ENCODE measurements around the gene IQCH.
A peak's percentile ranks its signal among the peaks of the same experiment; 100 is the strongest.
"Not testable (repeated sequence)": the region's sequence is repeated elsewhere in the genome, so short reads cannot be mapped to it uniquely, and the experiment has no call there.

The IQCH gene

DNA sequence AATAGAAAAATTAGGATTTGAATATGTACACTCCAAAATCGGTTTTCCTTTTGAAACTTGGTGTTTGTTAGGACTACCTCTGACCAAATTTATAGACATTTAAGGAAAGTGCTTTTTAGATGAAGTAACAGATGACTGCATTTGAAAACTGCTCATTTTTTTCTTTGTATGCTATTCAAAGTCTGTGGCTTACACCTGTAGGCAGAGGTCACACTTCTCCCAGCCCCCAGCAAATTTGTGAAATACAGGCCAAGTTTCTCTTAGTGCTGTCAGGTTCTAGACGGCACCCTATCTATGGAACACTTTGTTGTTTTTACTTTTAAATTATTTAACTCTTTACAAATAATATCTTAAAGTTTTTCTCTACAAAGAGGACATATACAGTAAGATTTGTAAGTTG lies 165.6 kb downstream of the IQCH start:
- TF ChIP-seq ZFX (IDR thresholded peaks at IDR 0.05), result no peak
- TF ChIP-seq, protein P1, sequence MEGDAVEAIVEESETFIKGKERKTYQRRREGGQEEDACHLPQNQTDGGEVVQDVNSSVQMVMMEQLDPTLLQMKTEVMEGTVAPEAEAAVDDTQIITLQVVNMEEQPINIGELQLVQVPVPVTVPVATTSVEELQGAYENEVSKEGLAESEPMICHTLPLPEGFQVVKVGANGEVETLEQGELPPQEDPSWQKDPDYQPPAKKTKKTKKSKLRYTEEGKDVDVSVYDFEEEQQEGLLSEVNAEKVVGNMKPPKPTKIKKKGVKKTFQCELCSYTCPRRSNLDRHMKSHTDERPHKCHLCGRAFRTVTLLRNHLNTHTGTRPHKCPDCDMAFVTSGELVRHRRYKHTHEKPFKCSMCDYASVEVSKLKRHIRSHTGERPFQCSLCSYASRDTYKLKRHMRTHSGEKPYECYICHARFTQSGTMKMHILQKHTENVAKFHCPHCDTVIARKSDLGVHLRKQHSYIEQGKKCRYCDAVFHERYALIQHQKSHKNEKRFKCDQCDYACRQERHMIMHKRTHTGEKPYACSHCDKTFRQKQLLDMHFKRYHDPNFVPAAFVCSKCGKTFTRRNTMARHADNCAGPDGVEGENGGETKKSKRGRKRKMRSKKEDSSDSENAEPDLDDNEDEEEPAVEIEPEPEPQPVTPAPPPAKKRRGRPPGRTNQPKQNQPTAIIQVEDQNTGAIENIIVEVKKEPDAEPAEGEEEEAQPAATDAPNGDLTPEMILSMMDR (conservative IDR thresholded peaks at IDR 0.05), result no peak
- H3K27ac ChIP-seq, result no peak overlapping the region

DNA sequence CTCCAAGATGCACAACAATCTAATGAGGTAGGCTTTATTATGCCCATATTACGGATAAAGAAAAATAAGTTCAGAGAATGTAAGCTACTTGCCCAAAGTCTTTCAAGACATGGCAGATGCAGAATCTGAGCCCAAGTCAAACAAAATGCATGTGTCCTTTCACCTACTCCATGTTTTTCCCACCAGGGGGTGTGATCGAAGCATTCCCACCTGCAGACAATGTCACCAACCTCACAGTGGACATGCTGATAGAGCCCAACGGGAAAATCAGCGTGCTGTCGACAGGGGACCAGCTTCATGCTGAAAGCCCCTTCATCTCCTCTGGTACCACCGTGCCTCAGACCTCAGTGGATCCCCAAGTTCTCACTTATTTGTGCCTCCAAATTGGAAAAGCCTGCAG lies 166.5 kb downstream of the IQCH start:
- H3K27ac ChIP-seq, result no peak overlapping the region
- TF ChIP-seq ZFX (IDR thresholded peaks at IDR 0.05), result no peak
- TF ChIP-seq, protein P1 (conservative IDR thresholded peaks at IDR 0.05), result no peak

DNA sequence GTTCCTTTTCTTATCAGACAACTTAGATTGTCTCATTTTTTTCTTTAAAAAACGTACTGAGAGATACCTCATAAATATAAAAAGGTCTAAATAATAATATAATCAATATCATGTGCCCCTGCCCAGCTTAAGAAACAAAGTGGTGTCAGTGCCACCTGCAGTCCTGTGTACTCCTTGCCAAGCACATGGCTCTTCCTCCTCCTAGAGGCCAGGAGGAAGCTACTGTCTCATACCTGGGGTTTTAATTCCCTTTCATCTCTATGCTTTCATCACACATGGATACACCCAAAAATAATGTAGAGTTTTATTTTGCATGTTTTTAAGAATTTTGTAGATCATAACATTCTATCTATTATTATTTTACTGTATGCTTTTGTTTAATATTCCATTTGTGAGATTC lies 167.7 kb downstream of the IQCH start:
- H3K27ac ChIP-seq, result no peak overlapping the region
- TF ChIP-seq, protein P1 (conservative IDR thresholded peaks at IDR 0.05), result peak; percentile 21
- no peak for TF ChIP-seq ZFX (IDR thresholded peaks at IDR 0.05)

DNA sequence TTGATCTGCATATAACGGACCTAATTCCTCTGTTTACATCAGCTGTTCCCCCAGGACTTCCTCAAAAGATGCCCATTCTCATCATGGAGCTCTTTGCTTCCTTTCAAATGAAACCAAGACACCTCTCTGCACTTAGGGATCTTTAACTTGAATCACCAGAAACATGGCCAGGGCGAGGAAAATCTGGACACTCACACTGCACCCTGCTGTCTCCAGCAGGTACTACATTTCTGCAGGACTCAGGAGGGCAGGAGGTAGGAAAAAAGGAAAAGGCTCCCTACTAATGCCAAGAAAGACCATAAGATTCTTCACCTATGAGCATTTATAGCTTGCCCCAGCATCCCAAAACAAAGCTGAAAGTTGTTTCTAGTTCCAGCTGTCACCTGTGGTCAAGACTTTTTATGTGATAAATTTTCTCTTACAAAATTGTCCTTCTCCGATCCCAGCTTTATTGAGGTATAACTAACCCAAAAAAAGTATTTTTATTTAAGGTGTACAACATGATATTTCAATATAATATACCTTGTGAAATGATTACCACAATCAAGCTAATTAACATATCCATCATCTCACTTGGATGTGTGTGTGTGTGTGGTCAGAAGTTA lies 179.0 kb downstream of the IQCH start:
- H3K27ac ChIP-seq, result no peak overlapping the region
- no peak for TF ChIP-seq ZFX (IDR thresholded peaks at IDR 0.05)
- TF ChIP-seq, protein P1 (conservative IDR thresholded peaks at IDR 0.05), result peak; percentile 89

DNA sequence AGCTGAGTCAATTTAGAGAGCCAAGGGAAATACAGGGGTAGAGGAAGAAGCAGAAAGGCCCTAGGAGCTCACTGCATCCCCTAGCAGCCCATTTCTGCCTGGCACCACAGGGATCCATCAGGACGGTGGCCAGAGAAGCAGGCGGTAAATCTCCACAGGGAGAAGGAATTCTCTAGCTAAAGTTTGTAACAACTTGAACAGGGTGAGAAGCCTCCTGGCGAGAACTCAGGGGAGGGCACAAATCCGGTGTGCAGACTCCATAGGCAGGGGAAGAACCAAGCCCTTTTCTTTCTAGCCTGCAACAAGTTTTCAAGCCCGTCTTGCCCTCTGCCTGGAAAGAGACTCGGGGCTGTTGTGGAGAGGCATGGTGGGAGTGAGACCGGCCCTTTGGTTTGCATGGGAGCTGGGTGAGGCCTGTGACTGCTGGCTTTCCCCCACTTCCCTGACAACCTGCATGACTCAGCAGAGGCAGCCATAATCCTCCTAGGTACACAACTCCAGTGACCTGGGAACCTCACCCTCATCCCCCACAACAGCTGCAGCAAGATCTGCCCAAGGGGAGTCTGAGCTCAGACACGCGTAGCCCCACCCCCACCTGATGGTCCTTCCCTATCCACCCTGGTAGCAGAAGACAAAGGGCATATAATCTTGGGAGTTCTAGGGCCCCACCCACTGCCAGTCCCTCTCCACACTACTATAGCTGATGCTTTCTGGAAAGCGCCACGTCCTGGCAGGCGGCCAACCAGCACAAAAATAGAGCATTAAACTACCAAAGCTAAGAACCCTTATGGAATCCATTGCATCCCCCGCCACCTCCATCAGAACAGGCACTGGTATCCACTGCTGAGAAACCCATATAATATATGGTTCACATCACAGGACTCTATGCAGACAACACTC lies 182.0 kb downstream of the IQCH start:
- H3K27ac ChIP-seq, result not testable (repeated sequence)

DNA sequence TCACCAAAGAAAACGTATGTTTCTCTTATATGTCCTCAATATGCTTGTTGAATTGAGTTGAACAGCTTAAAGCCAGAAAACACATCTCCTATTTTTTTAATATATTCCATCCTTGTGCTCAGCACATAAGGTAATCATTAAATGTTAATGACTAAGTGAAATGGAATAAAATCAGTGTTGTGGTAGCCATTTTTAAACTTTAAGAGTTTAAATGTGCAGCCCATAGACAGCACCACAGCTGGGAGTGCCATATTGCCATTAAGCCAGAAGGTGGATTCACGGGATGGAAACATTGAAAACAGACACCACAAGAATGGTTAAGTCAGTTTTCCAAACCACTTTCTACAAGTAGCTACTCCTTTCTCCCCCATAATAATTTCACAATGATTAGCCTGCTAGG lies 189.5 kb downstream of the IQCH start:
- TF ChIP-seq, protein P1 (conservative IDR thresholded peaks at IDR 0.05), result no peak
- TF ChIP-seq ZFX (IDR thresholded peaks at IDR 0.05), result no peak

DNA sequence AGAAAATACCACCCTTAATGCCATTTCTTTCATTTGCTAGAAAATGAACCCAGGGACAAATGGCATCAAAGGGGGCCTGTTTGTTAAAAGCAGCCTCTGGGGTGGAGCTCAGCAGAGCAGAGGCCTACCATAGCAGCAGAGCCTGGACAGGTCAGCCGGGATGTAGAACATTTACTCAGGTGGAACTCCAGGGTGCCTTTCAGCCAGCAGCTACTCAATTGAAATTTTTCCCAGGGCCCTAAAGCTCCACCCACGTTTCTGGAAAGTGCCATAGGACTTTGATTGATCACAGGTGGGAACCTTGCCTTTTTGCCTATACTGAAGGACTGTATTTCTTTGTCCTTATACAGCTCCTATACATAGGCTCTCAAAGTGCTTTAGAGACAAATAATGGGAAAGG lies 191.9 kb downstream of the IQCH start:
- TF ChIP-seq, protein P1 (conservative IDR thresholded peaks at IDR 0.05), result no peak
- TF ChIP-seq ZFX (IDR thresholded peaks at IDR 0.05), result no peak

More for the DNA sequence above, 189.5 kb downstream of the IQCH start:
- no peak overlapping the region for H3K27ac ChIP-seq

DNA sequence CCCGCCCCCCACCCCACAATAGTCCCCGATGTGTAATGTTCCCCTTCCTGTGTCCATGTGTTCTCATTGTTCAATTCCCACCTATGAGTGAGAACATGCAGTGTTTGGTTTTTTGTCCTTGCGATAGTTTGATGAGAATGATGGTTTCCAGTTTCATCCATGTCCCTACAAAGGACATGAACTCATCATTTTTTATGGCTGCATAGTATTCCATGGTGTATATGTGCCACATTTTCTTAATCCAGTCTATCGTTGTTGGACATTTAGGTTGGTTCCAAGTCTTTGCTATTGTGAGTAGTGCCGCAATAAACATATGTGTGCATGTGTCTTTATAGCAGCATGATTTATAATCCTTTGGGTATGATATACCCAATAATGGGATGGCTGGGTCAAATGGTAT lies 193.8 kb downstream of the IQCH start:
- not testable (repeated sequence) for H3K27ac ChIP-seq

More for the DNA sequence above, 191.9 kb downstream of the IQCH start:
- H3K27ac ChIP-seq, result no peak overlapping the region

DNA sequence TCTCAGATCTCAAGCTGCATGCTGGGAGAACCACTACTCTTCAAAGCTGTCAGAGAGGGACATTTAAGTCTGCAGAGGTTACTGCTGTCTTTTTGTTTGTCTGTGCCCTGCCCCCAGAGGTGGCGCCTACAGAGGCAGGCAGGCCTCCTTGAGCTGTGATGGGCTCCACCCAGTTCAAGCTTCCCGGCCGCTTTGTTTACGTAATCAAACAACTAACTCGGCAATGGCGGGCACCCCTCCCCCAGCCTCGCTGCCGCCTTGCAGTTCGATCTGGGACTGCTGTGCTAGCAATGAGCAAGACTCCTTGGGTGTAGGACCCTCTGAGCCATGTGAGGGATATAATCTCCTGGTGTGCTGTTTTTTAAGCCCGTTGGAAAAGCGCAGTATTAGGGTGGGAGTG lies 199.1 kb downstream of the IQCH start:
- H3K27ac ChIP-seq, result not testable (repeated sequence)
